Upper lobe of right lung (tissue), 1 donor: ENCODE results near the gene RABEP1. TPM values are rescaled to one million over a fixed set of nuclear protein-coding genes. Genes with fewer than 3 reads are reported as not detected.

ENCODE experiments used
- ATAC-seq: fragments of 200-7000 bp; cut with Tn5 transposase; one replicate; pipeline ENCODE4 v1.9.1; 2020; ENCODE audit warnings: mild to moderate bottlenecking, moderate library complexity
- DNase-seq: peaks from one replicate; pipeline ENCODE4 v3.0.0-alpha.2; 2020
- H3K27ac ChIP-seq: fragments of 200-600 bp; one replicate; pipeline ENCODE4 v1.8.0; 2022
- H3K27me3 ChIP-seq: fragments of 200-600 bp; one replicate; pipeline ENCODE4 v1.8.0; 2022; ENCODE audit warnings: mild to moderate bottlenecking
- H3K36me3 ChIP-seq: fragments of 200-600 bp; one replicate; pipeline ENCODE4 v1.8.0; 2022
- H3K4me1 ChIP-seq: fragments of 200-600 bp; one replicate; pipeline ENCODE4 v1.8.0; 2022
- H3K4me3 ChIP-seq: fragments of 200-600 bp; one replicate; pipeline ENCODE4 v1.8.0; 2022; ENCODE audit warnings: mild to moderate bottlenecking
- H3K9me3 ChIP-seq: fragments of 200-600 bp; one replicate; pipeline ENCODE4 v1.8.0; 2022
- CTCF ChIP-seq: fragments of 200-600 bp; IDR thresholded peaks from one replicate; pipeline ENCODE4 v1.8.0; 2022; ENCODE audit warnings: antibody characterized with exemption
- intact Hi-C: fragments of 100-400 bp; cut with DNase I; formaldehyde crosslinking; loops from one replicate; pipeline ENCODE4 v1.11.0; 2022
- total RNA-seq: library from RNA; stranded (reverse); fragmentation: NEBNext Ultra II Directional; extraction: Animal tissue kit (Norgen Biotek cat#: 25700); gene quantifications from one replicate; pipeline ENCODE4 v1.2.1, GENCODE V29; 2021
- donor health status: DM: no; HTN: yes; CAD: no; lungs with severe emphysema.

RABEP1 gene
- total RNA-seq, 1 donor from 2014 or later = 43.9 TPM

DNA sequence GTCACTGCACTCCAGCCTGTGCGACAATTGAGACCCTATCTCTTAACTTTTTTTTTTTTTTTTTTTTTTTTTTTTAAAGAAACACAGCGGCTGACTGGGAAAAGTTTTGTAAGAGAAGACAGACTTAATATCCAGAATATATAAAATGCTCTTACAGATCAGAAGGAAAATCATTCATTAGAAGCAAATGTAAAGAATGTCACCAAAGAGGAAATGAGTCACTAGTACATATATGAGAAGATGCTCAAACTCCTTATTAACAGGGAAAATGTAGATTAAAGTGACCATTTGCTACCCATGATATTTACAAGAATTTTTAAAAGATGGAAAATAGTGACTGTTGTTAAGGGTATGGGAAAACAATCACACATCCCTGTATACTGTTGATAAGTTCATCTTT lies 48.9 kb downstream of the RABEP1 start:
- Histone ChIP-seq H3K4me1 (no peaks in the 10 kb centered on the region), H3K4me3 (no peak overlapping the region), H3K9me3 (no peaks in the 10 kb centered on the region), H3K27me3 (no peaks in the 10 kb centered on the region), H3K27ac (no peak overlapping the region), H3K36me3 (peaks cover 36% of the 10 kb centered on the region)
- TF ChIP-seq CTCF = no peak
- intact Hi-C loops = no loop called here
- no peak for ATAC-seq
- DNase-seq = no peak

GRCh38 chr17:5331506-5331905 lies 49.4 kb downstream of the RABEP1 start:
- Histone ChIP-seq H3K36me3 (peaks cover 40% of the 10 kb centered on the region), H3K4me1 (no peaks in the 10 kb centered on the region), H3K27me3 (no peaks in the 10 kb centered on the region), H3K9me3 (no peaks in the 10 kb centered on the region), H3K4me3 (no peak overlapping the region), H3K27ac (no peak overlapping the region)
- DNase-seq = no peak
- intact Hi-C loops = no loop called here
- no peak for ATAC-seq
- TF ChIP-seq CTCF = no peak

GRCh38 chr17:5344914-5345313 lies 62.8 kb downstream of the RABEP1 start:
- DNase-seq = no peak
- ATAC-seq = no peak
- intact Hi-C loops = no loop called here
- Histone ChIP-seq H3K27me3 (no peaks in the 10 kb centered on the region), H3K4me3 (no peak overlapping the region), H3K4me1 (no peaks in the 10 kb centered on the region), H3K9me3 (no peaks in the 10 kb centered on the region), H3K36me3 (peaks cover 47% of the 10 kb centered on the region), H3K27ac (no peak overlapping the region)
- no peak for TF ChIP-seq CTCF

DNA sequence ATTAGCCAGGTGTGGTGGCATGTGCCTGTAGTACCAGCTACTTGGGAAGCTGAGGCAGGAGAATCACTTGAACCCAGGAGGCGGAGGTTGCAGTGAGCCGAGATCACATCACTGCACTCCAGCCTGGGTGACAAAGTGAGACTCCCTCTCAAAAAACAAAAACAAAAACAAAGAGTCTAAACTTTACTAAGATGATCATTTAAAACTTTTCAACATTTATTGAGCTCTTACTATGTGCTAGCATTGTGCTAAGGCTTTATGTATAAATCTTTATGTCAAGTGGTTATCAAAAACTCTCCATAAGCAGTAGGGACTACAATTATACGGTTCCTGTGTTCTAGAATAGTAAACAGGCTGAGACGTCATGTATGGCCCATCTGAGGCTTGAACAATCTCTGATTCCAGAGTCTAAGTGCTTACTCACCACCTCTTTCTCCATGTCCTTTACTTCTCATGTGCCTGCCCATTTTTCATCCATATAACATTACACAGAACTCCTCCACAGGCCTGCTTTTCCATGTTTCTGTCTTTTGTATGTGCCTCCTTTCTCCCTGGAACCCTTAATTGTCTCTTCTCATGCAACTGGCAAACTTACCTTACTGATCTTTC lies 70.7 kb downstream of the RABEP1 start:
- DNase-seq (no peak), ATAC-seq (no peak)
- no peaks in the 10 kb centered on the region for H3K27me3 ChIP-seq
- no peaks in the 10 kb centered on the region for H3K4me1 ChIP-seq
- TF ChIP-seq CTCF = no peak
- no peaks in the 10 kb centered on the region for H3K9me3 ChIP-seq
- no peak overlapping the region for H3K4me3 ChIP-seq
- H3K36me3 ChIP-seq = peaks cover 92% of the 10 kb centered on the region
- H3K27ac ChIP-seq = no peak overlapping the region
- intact Hi-C loops = no loop called here

DNA sequence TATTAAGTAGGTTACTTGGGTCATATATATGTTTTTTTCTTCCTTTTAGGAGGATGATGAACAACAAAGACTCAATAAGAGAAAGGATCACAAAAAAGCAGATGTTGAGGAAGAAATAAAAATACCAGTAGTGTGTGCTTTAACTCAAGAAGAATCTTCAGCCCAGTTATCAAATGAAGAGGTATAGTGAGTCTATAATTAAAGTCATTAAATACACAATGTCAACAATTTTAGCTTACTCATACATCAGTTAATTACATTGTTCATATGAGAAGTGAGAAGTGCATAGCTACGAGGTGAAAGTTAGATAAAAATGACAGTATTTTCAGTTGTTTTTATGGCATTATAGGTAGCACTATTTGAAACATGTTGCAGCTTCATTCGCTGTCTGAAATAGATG lies 72.2 kb downstream of the RABEP1 start:
- Histone ChIP-seq H3K27ac (no peak overlapping the region), H3K27me3 (no peaks in the 10 kb centered on the region), H3K4me3 (no peak overlapping the region), H3K9me3 (no peaks in the 10 kb centered on the region), H3K4me1 (no peaks in the 10 kb centered on the region), H3K36me3 (peaks cover 89% of the 10 kb centered on the region)
- intact Hi-C loops = no loop called here
- ATAC-seq = no peak
- DNase-seq = no peak
- TF ChIP-seq CTCF = no peak

DNA sequence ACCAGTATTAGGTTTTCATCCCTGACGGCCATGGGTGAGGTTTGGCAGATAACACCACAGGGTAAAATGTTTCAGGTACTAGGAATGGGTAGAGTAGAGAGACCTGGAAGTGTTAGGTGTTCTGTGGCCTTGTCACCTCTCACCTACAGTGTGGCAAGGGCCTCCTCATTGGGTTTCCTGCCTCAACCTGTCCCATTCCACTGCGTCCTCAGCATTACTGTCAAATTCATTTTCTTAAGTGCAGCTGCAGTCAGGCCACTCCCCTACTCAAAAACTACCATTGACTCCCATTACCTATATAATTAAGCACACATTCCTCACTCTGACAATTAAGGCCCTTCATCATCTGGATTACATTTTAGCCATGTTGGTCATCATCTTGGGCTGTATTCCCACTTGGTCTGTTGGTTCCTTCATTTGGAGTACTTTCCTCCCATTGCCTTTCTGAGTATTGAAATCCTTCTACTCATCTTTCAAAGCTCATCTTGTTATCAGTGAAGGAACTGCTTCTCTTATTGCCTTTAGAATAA lies 72.9 kb downstream of the RABEP1 start:
- Histone ChIP-seq H3K36me3 (peaks cover 87% of the 10 kb centered on the region), H3K27me3 (no peaks in the 10 kb centered on the region), H3K27ac (no peak overlapping the region), H3K9me3 (no peaks in the 10 kb centered on the region), H3K4me1 (no peaks in the 10 kb centered on the region), H3K4me3 (no peak overlapping the region)
- no peak for TF ChIP-seq CTCF
- intact Hi-C loops = no loop called here
- ATAC-seq (no peak), DNase-seq (no peak)
